Uterus (tissue), 2 donors: Measurements from ENCODE around the gene NKX3-2.

Experiments used
- CTCF ChIP-seq, 4 experiments: fragments of 200-600 bp in 2 of 4; fragments of 450-650 bp in 2 of 4; sonication (generic) in 2 of 4; IDR thresholded peaks; one replicate each; pipeline ENCODE4 v1.5.1; 2016 to 2019; ENCODE audit warnings: antibody characterized with exemption in 4 of 4, mild to moderate bottlenecking in 2 of 4, moderate library complexity in 1 of 4
- POLR2A ChIP-seq, 2 donors: fragments of 450-650 bp; IDR thresholded peaks; one replicate each; pipeline ENCODE4 v1.6.1; 2016; ENCODE audit warnings: antibody characterized with exemption in 2 of 2, mild to moderate bottlenecking in 1 of 2, moderate library complexity in 1 of 2

GRCh38 chr4:13559413-13559812, 15.1 kb upstream of the NKX3-2 start:
- TF ChIP-seq CTCF (IDR thresholded peaks at IDR 0.05), result no peak
- TF ChIP-seq POLR2A (IDR thresholded peaks at IDR 0.05), result no peak
